Mucosa of stomach (tissue), 1 donor: ENCODE data around the gene IQSEC2.

ENCODE experiments used
- H3K27me3 ChIP-seq: one replicate; pipeline ENCODE4 v1.7.0; 2013; ENCODE audit warnings: mild to moderate bottlenecking, low read length; ENCODE audit not compliant: control insufficient read depth, insufficient read depth
- H3K36me3 ChIP-seq: one replicate; pipeline ENCODE4 v1.7.0; 2013; ENCODE audit warnings: low read length; ENCODE audit not compliant: control insufficient read depth, insufficient read depth
- H3K4me1 ChIP-seq: one replicate; pipeline ENCODE4 v1.7.0; 2013; ENCODE audit warnings: mild to moderate bottlenecking, low read length; ENCODE audit not compliant: control insufficient read depth, insufficient read depth
- H3K4me3 ChIP-seq: one replicate; pipeline ENCODE4 v1.7.0; 2013; ENCODE audit warnings: low read length
- H3K9ac ChIP-seq: one replicate; pipeline ENCODE4 v1.7.0; 2013; ENCODE audit warnings: mild to moderate bottlenecking, low read length, moderate library complexity
- H3K9me3 ChIP-seq: one replicate; pipeline ENCODE4 v1.7.0; 2013; ENCODE audit warnings: mild to moderate bottlenecking, low read length, moderate library complexity; ENCODE audit not compliant: control insufficient read depth
- donor health status: Pancreatic carcinoma.

The IQSEC2 gene

DNA sequence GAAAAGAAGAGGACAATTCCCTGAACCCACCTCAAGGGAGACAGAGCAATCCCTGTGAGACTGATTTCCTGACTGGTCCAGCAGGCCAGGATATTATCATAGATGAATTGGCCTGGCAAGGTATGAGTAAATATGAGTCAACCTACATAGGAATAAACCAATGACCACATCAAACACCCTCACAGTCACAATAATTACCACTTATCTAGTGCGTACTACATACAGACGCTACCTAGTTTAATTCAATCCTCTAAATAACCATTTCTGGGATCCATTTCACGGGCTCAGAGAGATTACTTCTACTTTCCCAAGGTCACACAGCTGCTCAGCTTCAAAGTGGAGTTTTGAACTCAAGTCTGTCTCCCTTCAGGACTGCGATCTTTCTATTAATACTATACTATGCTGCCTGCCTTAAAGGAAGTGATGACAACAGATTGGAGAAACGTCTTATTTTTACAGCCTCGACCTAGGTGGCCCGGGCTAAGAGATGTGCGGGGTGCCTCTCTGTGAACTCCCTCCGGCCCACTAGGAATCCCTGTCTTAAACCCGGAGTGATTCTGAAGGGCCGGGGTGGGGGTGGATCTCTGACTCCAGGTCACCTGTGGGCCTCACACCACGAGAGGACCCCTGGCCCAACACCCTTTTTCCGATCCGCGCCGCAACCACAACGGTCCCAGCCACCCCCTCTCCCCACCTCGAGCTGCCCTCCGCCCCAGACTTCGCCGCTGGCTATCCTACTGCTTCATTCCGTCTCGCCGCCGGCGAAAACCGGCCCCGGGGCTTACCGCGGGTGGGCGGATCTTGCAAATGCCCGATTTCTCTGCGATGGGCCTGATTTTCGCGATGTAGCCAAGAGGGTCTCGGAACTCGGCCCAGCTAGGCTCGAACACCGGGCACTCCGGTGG, 57.2 kb downstream of the IQSEC2 start:
- H3K36me3 ChIP-seq: no peaks in the 10 kb centered on the region
- peak overlapping the region; percentile 86 for H3K9ac ChIP-seq
- H3K27me3 ChIP-seq: no peaks in the 10 kb centered on the region
- peak overlapping the region; percentile 34 for H3K4me3 ChIP-seq
- H3K9me3 ChIP-seq: no peaks in the 10 kb centered on the region
- H3K4me1 ChIP-seq: peaks cover 23% of the 10 kb centered on the region

DNA sequence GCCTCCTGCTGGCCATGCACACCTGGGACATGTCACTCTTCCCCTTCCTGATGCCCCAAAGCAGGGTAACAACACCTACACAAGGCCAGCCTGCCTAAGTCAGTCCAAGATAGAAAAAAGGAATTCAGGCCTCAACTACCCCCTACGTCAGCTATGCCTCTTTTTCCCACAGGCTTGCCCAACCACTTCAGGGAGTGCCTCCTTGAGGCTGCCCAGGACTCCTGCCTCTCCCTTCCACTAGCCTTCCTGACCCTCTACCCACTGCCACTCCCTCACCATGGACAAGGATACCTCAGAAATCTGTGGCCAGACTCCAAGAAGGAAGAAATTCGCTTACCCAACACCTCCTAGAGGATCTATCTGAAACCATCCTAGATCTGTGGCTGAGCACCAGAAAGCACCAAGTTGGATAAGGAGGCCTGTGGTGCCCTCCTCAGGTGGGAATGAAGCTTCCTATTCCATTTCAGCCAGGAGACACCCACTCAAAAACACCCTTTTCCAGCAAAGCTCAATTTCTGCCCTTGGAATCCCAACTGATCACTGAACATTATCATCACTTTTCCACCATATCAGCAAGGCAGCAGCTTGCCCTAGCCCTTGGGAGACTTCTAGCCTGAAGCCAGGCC, 58.2 kb downstream of the IQSEC2 start:
- peaks cover 23% of the 10 kb centered on the region for H3K4me1 ChIP-seq
- no peak overlapping the region for H3K9ac ChIP-seq
- H3K9me3 ChIP-seq: no peaks in the 10 kb centered on the region
- no peaks in the 10 kb centered on the region for H3K27me3 ChIP-seq
- peak overlapping the region; percentile 34 for H3K4me3 ChIP-seq
- no peaks in the 10 kb centered on the region for H3K36me3 ChIP-seq
